NCI-H128 (cell line): ENCODE results near the gene CRIP3.

Source experiments
- DNase-seq: peaks from one replicate; lab custom pipeline; 2025; ENCODE audit not compliant: unreplicated experiment; lab: John Stamatoyannopoulos, UW

The CRIP3 gene

GRCh38 chr6:43258180-43258579 is 50.4 kb downstream of the CRIP3 start:
- DNase-seq: no peak

GRCh38 chr6:43257367-43258145 is 51.1 kb downstream of the CRIP3 start:
- no peak for DNase-seq

DNA sequence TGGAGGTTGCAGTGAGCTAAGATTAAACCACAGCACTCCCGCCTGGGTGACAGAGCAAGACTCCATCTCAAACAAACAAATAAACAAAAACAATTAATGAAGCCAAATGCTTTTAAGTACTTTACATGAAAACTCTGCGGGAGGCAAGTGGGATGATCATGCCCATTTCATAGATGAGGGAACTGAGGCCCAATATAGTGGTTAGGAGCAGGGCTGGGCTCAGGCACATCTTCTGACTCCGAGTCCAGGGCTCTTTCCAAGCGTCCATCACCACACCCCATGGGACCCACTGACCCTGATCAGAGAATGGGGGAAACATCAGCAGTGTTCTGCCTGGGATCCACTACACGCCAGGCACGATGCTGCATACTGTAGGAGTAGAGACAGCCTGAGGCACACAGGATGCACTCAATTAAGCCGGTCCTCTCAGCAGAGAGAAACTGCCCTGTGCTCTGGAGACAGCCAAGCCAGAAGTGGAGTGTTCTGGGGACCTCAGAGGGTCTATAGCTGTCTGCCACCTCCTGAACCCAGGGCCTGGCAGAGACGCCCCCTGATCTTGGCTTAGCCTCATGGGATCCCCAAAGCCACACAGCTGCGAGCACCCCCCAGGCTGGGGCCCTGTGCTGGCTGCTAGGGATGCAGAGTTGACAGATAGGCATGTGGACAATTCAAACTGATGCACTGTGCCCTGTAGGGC is 51.8 kb downstream of the CRIP3 start:
- no peak for DNase-seq
